SK-N-SH (cell line): Measurements from ENCODE around the gene ADAP1. TPM values are rescaled to one million over a fixed set of nuclear protein-coding genes. Genes with fewer than 3 reads are reported as not detected.

Source experiments
- CTCF ChIA-PET: fragments of 300-600, 350-600 bp; formaldehyde crosslinking; extraction: SDS; loops from one replicate; lab custom pipeline; 2021; lab: Yijun Ruan, JAX
- POLR2A ChIA-PET: fragments of 350-600 bp; sonication (Branson Sonifier 250); formaldehyde crosslinking; extraction: SDS; loops from one replicate; lab custom pipeline; 2020; ENCODE audit warnings: antibody characterized with exemption, inconsistent platforms; lab: Yijun Ruan, JAX
- DNase-seq: peaks from one replicate; pipeline ENCODE4 v3.0.0; 2012
- H2AFZ ChIP-seq: fragments of 200-600 bp; sonication (generic); 2 replicates; pipeline ENCODE4 v1.8.1; 2016; ENCODE audit warnings: antibody characterized with exemption, mild to moderate bottlenecking, low read depth
- H3F3A ChIP-seq: fragments of 200-600 bp; sonication (generic); replicated peaks from 2 replicates; pipeline ENCODE3; 2016; ENCODE audit warnings: antibody characterized with exemption, mild to moderate bottlenecking; ENCODE audit not compliant: insufficient read depth
- H3K27ac ChIP-seq, 2 experiments: fragments of 200-500 bp in 1 of 2; fragments of 200-600 bp in 1 of 2; sonication (Bioruptor generic) in 1 of 2; sonication (generic), shearing (Covaris generic) in 1 of 2; 2 replicates each; pipeline versions ENCODE4 v1.5.1 to v1.6.1; 2014 to 2016; ENCODE audit warnings: low read depth in 2 of 2, inconsistent platforms in 1 of 2, low read length in 1 of 2, mild to moderate bottlenecking in 1 of 2, mixed read lengths in 1 of 2
- H3K27me3 ChIP-seq: fragments of 200-600 bp; sonication (generic), shearing (Covaris generic); 2 replicates; pipeline ENCODE4 v1.6.1; 2016; ENCODE audit warnings: mixed run types; ENCODE audit not compliant: insufficient read depth
- H3K36me3 ChIP-seq, 2 experiments: fragments of 200-500 bp in 1 of 2; fragments of 200-600 bp in 1 of 2; sonication (Bioruptor generic) in 1 of 2; sonication (generic) in 1 of 2; replicated peaks in 1 of 2; 2 replicates each; pipeline versions ENCODE3 to v1.5.1; 2014 to 2016; ENCODE audit warnings: low read length in 1 of 2, mild to moderate bottlenecking in 1 of 2; ENCODE audit not compliant: insufficient read depth in 2 of 2, control insufficient read depth in 1 of 2
- H3K4me1 ChIP-seq, 2 experiments: fragments of 200-500 bp in 1 of 2; fragments of 200-600 bp in 1 of 2; sonication (Bioruptor generic) in 1 of 2; sonication (generic), shearing (Covaris generic) in 1 of 2; 2 replicates each; pipeline versions ENCODE4 v1.5.1 to v1.6.1; 2014 to 2016; ENCODE audit warnings: low read depth in 1 of 2, low read length in 1 of 2, mixed run types in 1 of 2; ENCODE audit not compliant: insufficient read depth in 2 of 2, control insufficient read depth in 1 of 2
- H3K4me2 ChIP-seq: fragments of 200-600 bp; sonication (generic), shearing (Covaris generic); 2 replicates; pipeline ENCODE4 v1.6.1; 2017; ENCODE audit warnings: mixed run types
- H3K4me3 ChIP-seq, 2 experiments: fragments of 200-500 bp in 1 of 2; fragments of 200-600 bp in 1 of 2; sonication (Bioruptor generic) in 1 of 2; sonication (generic), shearing (Covaris generic) in 1 of 2; 2 replicates each; pipeline versions ENCODE4 v1.5.1 to v1.8.1; 2014 to 2016; ENCODE audit warnings: low read depth in 2 of 2, inconsistent platforms in 1 of 2, low read length in 1 of 2, mild to moderate bottlenecking in 1 of 2, mixed read lengths in 1 of 2, moderate library complexity in 1 of 2
- H3K79me2 ChIP-seq: fragments of 200-600 bp; sonication (generic); 2 replicates; pipeline ENCODE4 v1.8.1; 2017; ENCODE audit warnings: mild to moderate bottlenecking; ENCODE audit not compliant: insufficient read depth
- H3K9ac ChIP-seq: fragments of 200-600 bp; sonication (generic); 2 replicates; pipeline ENCODE4 v1.6.1; 2017; ENCODE audit warnings: mixed run types
- H3K9me2 ChIP-seq: fragments of 200-600 bp; sonication (generic); 2 replicates; pipeline ENCODE4 v1.6.1; 2017; ENCODE audit warnings: mixed run types
- H3K9me3 ChIP-seq: fragments of 200-600 bp; sonication (generic); 2 replicates; pipeline ENCODE4 v1.6.1; 2017; ENCODE audit warnings: mixed run types, mild to moderate bottlenecking, moderate library complexity
- H4K20me1 ChIP-seq: fragments of 200-600 bp; sonication (generic); 2 replicates; pipeline ENCODE4 v1.6.1; 2017; ENCODE audit warnings: mild to moderate bottlenecking, mixed run types; ENCODE audit not compliant: insufficient read depth
- FOSL2 ChIP-seq: IDR thresholded peaks from 2 replicates; pipeline ENCODE4 v1.4.0; 2012; ENCODE audit warnings: low read depth, mild to moderate bottlenecking, moderate library complexity, borderline replicate concordance
- FOXJ3 ChIP-seq: sonication (generic); formaldehyde crosslinking; IDR thresholded peaks from 2 replicates; pipeline ENCODE4 v1.5.1; 2020; ENCODE audit warnings: mild to moderate bottlenecking, missing genetic modification reagents
- GABPA ChIP-seq: IDR thresholded peaks from 2 replicates; pipeline ENCODE4 v1.4.0; 2012; ENCODE audit warnings: low read depth, mild to moderate bottlenecking
- GATA2 ChIP-seq: sonication (generic); formaldehyde crosslinking; IDR thresholded peaks from 2 replicates; pipeline ENCODE4 v1.5.0; 2020; ENCODE audit warnings: mild to moderate bottlenecking, missing genetic modification reagents
- MEF2A ChIP-seq: IDR thresholded peaks from 2 replicates; pipeline ENCODE4 v1.4.0; 2012; ENCODE audit warnings: low read depth, borderline replicate concordance
- NFIC ChIP-seq: IDR thresholded peaks from 2 replicates; pipeline ENCODE4 v1.4.0; 2012; ENCODE audit warnings: borderline replicate concordance
- NRF1 ChIP-seq: IDR thresholded peaks from 2 replicates; pipeline ENCODE4 v1.6.1; 2012; ENCODE audit warnings: low read depth, mild to moderate bottlenecking, low read length
- POLR2AphosphoS5 ChIP-seq: IDR thresholded peaks from 2 replicates; pipeline ENCODE4 v1.6.1; 2012; ENCODE audit warnings: low read depth, low read length
- RFX5 ChIP-seq: IDR thresholded peaks from 2 replicates; pipeline ENCODE4 v1.6.1; 2012; ENCODE audit warnings: mild to moderate bottlenecking, improper control_type of control experiment, low read length
- RXRA ChIP-seq: IDR thresholded peaks from 2 replicates; pipeline ENCODE4 v1.4.0; 2012; ENCODE audit warnings: low read depth, mild to moderate bottlenecking, borderline replicate concordance
- SIN3A ChIP-seq: IDR thresholded peaks from 2 replicates; pipeline ENCODE4 v1.6.1; 2012; ENCODE audit warnings: low read depth, mild to moderate bottlenecking, low read length, moderate library complexity, borderline replicate concordance
- SMC3 ChIP-seq: IDR thresholded peaks from 2 replicates; pipeline ENCODE4 v1.6.1; 2012; ENCODE audit warnings: low read depth, low read length, improper control_type of control experiment
- TCF12 ChIP-seq: IDR thresholded peaks from 2 replicates; pipeline ENCODE4 v1.4.0; 2012
- USF1 ChIP-seq: IDR thresholded peaks from 2 replicates; pipeline ENCODE4 v1.4.0; 2012; ENCODE audit warnings: low read depth, borderline replicate concordance
- WGBS: methylation state at CpG from one replicate; pipeline ENCODE4 v1.1.6; 2017; ENCODE audit warnings: low lambda C conversion rate; 5-methylcytosine and 5-hydroxymethylcytosine counted together
- polyA plus RNA-seq, 3 experiments: library from polyadenylated mRNA; depleted of rRNA; stranded (reverse); fragments of >200 nt; gene quantifications; 2 replicates each; pipeline ENCODE4 v1.2.3, GENCODE V29; 2012
- TF ChIP-seq, protein P1 (sequence below): fragments of 150-350 bp; IDR thresholded peaks from 2 replicates; pipeline ENCODE4 v1.6.1; 2016; ENCODE audit warnings: mild to moderate bottlenecking, low read depth, low read length
- TF ChIP-seq, protein P2 (sequence below): IDR thresholded peaks from 2 replicates; pipeline ENCODE4 v1.4.0; 2012; ENCODE audit warnings: low read depth, borderline replicate concordance
- TF ChIP-seq, protein P3 (sequence below): IDR thresholded peaks from 2 replicates; pipeline ENCODE4 v1.4.0; 2012; ENCODE audit warnings: low read depth
- TF ChIP-seq, protein P4 (sequence below): fragments of 200-600 bp; sonication (generic); IDR thresholded peaks from 2 replicates; pipeline ENCODE4 v1.6.1; 2017; ENCODE audit warnings: antibody characterized with exemption, mild to moderate bottlenecking, moderate library complexity
- TF ChIP-seq, protein P5 (sequence below): IDR thresholded peaks from 2 replicates; pipeline ENCODE4; 2012

The ADAP1 gene
- polyA plus RNA-seq, 1 of the 3 experiments (the other 2 are of a cell fraction) = 3.2 TPM

- ChIA-PET CTCF (interaction anchor here (1.3 kb wide), 1 partner anchor 262 kb away, joined by 3 read pairs; no protein-coding TSS in a partner anchor), POLR2A (interaction anchor here (0.7 kb wide), 1 partner anchor 8 kb away, joined by 3 read pairs; no protein-coding TSS in a partner anchor)
- Histone ChIP-seq H3K27ac (peak overlapping the region in 1 of 2 experiments; percentile 30; a peak in 1 of 4 replicates), H3K4me2 (no peak overlapping the region), H3K79me2 (no peaks in the 10 kb centered on the region), H3K4me3 (no peak overlapping the region), H3K36me3 (no peaks in the 10 kb centered on the region), H3K9me2 (no peaks in the 10 kb centered on the region), H3K27me3 (no peaks in the 10 kb centered on the region), H2AFZ (no peak overlapping the region), H3K9me3 (no peaks in the 10 kb centered on the region), H4K20me1 (no peaks in the 10 kb centered on the region), H3F3A (peaks cover 4% of the 10 kb centered on the region), H3K9ac (no peak overlapping the region), H3K4me1 (peaks cover 0 to 24% of the 10 kb centered on the region in 2 experiments; a peak in 1 of 4 replicates)
- no peak for DNase-seq
- TF ChIP-seq, protein P1, sequence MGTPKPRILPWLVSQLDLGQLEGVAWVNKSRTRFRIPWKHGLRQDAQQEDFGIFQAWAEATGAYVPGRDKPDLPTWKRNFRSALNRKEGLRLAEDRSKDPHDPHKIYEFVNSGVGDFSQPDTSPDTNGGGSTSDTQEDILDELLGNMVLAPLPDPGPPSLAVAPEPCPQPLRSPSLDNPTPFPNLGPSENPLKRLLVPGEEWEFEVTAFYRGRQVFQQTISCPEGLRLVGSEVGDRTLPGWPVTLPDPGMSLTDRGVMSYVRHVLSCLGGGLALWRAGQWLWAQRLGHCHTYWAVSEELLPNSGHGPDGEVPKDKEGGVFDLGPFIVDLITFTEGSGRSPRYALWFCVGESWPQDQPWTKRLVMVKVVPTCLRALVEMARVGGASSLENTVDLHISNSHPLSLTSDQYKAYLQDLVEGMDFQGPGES = no peak
- TF ChIP-seq GATA2 (CRISPR knock-in tag) (no peak), USF1 (no peak), SMC3 (no peak), NRF1 (no peak), NFIC (no peak), MEF2A (no peak), TCF12 (no peak), SIN3A (no peak), FOXJ3 (no peak), RXRA (no peak), GABPA (no peak), POLR2AphosphoS5 (no peak), RFX5 (no peak), FOSL2 (no peak)
- TF ChIP-seq, protein P2, sequence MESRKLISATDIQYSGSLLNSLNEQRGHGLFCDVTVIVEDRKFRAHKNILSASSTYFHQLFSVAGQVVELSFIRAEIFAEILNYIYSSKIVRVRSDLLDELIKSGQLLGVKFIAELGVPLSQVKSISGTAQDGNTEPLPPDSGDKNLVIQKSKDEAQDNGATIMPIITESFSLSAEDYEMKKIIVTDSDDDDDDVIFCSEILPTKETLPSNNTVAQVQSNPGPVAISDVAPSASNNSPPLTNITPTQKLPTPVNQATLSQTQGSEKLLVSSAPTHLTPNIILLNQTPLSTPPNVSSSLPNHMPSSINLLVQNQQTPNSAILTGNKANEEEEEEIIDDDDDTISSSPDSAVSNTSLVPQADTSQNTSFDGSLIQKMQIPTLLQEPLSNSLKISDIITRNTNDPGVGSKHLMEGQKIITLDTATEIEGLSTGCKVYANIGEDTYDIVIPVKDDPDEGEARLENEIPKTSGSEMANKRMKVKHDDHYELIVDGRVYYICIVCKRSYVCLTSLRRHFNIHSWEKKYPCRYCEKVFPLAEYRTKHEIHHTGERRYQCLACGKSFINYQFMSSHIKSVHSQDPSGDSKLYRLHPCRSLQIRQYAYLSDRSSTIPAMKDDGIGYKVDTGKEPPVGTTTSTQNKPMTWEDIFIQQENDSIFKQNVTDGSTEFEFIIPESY = no peak
- TF ChIP-seq, protein P3, sequence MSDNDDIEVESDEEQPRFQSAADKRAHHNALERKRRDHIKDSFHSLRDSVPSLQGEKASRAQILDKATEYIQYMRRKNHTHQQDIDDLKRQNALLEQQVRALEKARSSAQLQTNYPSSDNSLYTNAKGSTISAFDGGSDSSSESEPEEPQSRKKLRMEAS = no peak
- TF ChIP-seq, protein P4, sequence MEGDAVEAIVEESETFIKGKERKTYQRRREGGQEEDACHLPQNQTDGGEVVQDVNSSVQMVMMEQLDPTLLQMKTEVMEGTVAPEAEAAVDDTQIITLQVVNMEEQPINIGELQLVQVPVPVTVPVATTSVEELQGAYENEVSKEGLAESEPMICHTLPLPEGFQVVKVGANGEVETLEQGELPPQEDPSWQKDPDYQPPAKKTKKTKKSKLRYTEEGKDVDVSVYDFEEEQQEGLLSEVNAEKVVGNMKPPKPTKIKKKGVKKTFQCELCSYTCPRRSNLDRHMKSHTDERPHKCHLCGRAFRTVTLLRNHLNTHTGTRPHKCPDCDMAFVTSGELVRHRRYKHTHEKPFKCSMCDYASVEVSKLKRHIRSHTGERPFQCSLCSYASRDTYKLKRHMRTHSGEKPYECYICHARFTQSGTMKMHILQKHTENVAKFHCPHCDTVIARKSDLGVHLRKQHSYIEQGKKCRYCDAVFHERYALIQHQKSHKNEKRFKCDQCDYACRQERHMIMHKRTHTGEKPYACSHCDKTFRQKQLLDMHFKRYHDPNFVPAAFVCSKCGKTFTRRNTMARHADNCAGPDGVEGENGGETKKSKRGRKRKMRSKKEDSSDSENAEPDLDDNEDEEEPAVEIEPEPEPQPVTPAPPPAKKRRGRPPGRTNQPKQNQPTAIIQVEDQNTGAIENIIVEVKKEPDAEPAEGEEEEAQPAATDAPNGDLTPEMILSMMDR = no peak
- TF ChIP-seq, protein P5, sequence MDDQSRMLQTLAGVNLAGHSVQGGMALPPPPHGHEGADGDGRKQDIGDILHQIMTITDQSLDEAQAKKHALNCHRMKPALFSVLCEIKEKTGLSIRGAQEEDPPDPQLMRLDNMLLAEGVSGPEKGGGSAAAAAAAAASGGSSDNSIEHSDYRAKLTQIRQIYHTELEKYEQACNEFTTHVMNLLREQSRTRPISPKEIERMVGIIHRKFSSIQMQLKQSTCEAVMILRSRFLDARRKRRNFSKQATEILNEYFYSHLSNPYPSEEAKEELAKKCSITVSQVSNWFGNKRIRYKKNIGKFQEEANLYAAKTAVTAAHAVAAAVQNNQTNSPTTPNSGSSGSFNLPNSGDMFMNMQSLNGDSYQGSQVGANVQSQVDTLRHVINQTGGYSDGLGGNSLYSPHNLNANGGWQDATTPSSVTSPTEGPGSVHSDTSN = no peak
- 89% methylated on average over 43 of the region's 43 CpGs for WGBS
Observed at GRCh38 chr7:915291-916218, 38.9 kb downstream of the ADAP1 start.
